GM18867 (cell line): Measurements from ENCODE around the gene FCGR2B.
"Not testable (repeated sequence)": the region's sequence is repeated elsewhere in the genome, so short reads cannot be mapped to it uniquely, and the experiment has no call there.

Experiments used
- ATAC-seq: cut with Tn5 transposase; IDR thresholded peaks from one replicate; pipeline ENCODE4 v1.9.1; 2021; ENCODE audit warnings: mild to moderate bottlenecking, moderate library complexity; ENCODE audit not compliant: unreplicated experiment

The FCGR2B gene

GRCh38 chr1:161662684-161663339 is at the start of gene FCGR2B:
Gene FCGR2B, plus strand, starts transcription at chr1:161663143. Its CDS starts 99 bp downstream, at chr1:161663242.
- ATAC-seq = peak; percentile 68

GRCh38 chr1:161616417-161616816 is 46.5 kb upstream of the FCGR2B start:
- ATAC-seq = not testable (repeated sequence)

- not testable (repeated sequence) for ATAC-seq
Observed at GRCh38 chr1:161618517-161618916, 44.4 kb upstream of the FCGR2B start.

- not testable (repeated sequence) for ATAC-seq
Observed at GRCh38 chr1:161620399-161620798, 42.5 kb upstream of the FCGR2B start.

GRCh38 chr1:161621181-161622000 is 41.6 kb upstream of the FCGR2B start:
- peak; percentile 48 for ATAC-seq

GRCh38 chr1:161622054-161622453 is 40.9 kb upstream of the FCGR2B start:
- ATAC-seq = peak; percentile 28

- peak; percentile 35 for ATAC-seq
Observed at GRCh38 chr1:161623401-161624051, 39.4 kb upstream of the FCGR2B start.

GRCh38 chr1:161624605-161625004 is 38.3 kb upstream of the FCGR2B start:
- ATAC-seq = not testable (repeated sequence)

- not testable (repeated sequence) for ATAC-seq
Observed at GRCh38 chr1:161626445-161627146, 36.3 kb upstream of the FCGR2B start.

GRCh38 chr1:161630128-161630742 is 32.7 kb upstream of the FCGR2B start:
- not testable (repeated sequence) for ATAC-seq

- no peak for ATAC-seq
Observed at GRCh38 chr1:161631076-161631475, 31.9 kb upstream of the FCGR2B start, which contains the start of gene FCGR3B. Gene FCGR3B, minus strand, starts transcription at chr1:161631176. Its CDS starts 82 bp downstream, at chr1:161631094.

- not testable (repeated sequence) for ATAC-seq
Observed at GRCh38 chr1:161634993-161635392, 27.9 kb upstream of the FCGR2B start.

GRCh38 chr1:161636189-161636782 is 26.7 kb upstream of the FCGR2B start:
- ATAC-seq = not testable (repeated sequence)

GRCh38 chr1:161636976-161637375 is 26.0 kb upstream of the FCGR2B start:
- ATAC-seq = not testable (repeated sequence)

- not testable (repeated sequence) for ATAC-seq
Observed at GRCh38 chr1:161638251-161638993, 24.5 kb upstream of the FCGR2B start.

- not testable (repeated sequence) for ATAC-seq
Observed at GRCh38 chr1:161639203-161639602, 23.7 kb upstream of the FCGR2B start.

- not testable (repeated sequence) for ATAC-seq
Observed at GRCh38 chr1:161642697-161643096, 20.2 kb upstream of the FCGR2B start.

- ATAC-seq = peak; percentile 73
Observed at GRCh38 chr1:161643481-161644208, 19.3 kb upstream of the FCGR2B start.
